Measurements from ENCODE around the gene PRDM16. TPM values are rescaled to one million over a fixed set of nuclear protein-coding genes. Genes with fewer than 3 reads are reported as not detected.

Gene PRDM16
- polyA plus RNA-seq, 1 of the 3 experiments (the other 2 are of a cell fraction): not detected

GRCh38 chr1:3158347-3158746 is 89.3 kb downstream of the PRDM16 start:
- Histone ChIP-seq H3K79me2 (ENCODE audit: insufficient read depth) (no peaks in the 10 kb centered on the region), H4K20me1 (ENCODE audit: insufficient read depth) (no peaks in the 10 kb centered on the region), H3K4me2 (no peak overlapping the region), H3K9ac (no peak overlapping the region), H3K4me3 (ENCODE audit: low read depth in 2 of 2, low read length in 1 of 2) (no peak overlapping the region), H3K27me3 (ENCODE audit: insufficient read depth) (no peaks in the 10 kb centered on the region), H3F3A (replicated peaks; ENCODE audit: insufficient read depth) (no peaks in the 10 kb centered on the region), H3K9me3 (no peaks in the 10 kb centered on the region), H3K9me2 (no peaks in the 10 kb centered on the region), H2AFZ (ENCODE audit: low read depth) (no peak overlapping the region), H3K4me1 (ENCODE audit: control insufficient read depth in 1 of 2, insufficient read depth in 2 of 2, low read depth in 1 of 2, low read length in 1 of 2) (peaks cover 0 to 3% of the 10 kb centered on the region in 2 experiments; a peak in 1 of 4 replicates), H3K36me3 (replicated peaks in 1 of 2; ENCODE audit: control insufficient read depth in 1 of 2, insufficient read depth in 2 of 2, low read length in 1 of 2) (no peaks in the 10 kb centered on the region), H3K27ac (ENCODE audit: low read depth in 2 of 2, low read length in 1 of 2) (no peak overlapping the region)
- DNase-seq: no peak
- TF ChIP-seq GABPA (IDR thresholded peaks at IDR 0.05; ENCODE audit: low read depth): no peak
- no peak for TF ChIP-seq FOSL2 (IDR thresholded peaks at IDR 0.05; ENCODE audit: borderline replicate concordance, low read depth)
- no peak for TF ChIP-seq RCOR1 (IDR thresholded peaks at IDR 0.05; ENCODE audit: low read length)
- TF ChIP-seq YY1 (IDR thresholded peaks at IDR 0.05; ENCODE audit: low read depth): no peak
- TF ChIP-seq, protein P1, sequence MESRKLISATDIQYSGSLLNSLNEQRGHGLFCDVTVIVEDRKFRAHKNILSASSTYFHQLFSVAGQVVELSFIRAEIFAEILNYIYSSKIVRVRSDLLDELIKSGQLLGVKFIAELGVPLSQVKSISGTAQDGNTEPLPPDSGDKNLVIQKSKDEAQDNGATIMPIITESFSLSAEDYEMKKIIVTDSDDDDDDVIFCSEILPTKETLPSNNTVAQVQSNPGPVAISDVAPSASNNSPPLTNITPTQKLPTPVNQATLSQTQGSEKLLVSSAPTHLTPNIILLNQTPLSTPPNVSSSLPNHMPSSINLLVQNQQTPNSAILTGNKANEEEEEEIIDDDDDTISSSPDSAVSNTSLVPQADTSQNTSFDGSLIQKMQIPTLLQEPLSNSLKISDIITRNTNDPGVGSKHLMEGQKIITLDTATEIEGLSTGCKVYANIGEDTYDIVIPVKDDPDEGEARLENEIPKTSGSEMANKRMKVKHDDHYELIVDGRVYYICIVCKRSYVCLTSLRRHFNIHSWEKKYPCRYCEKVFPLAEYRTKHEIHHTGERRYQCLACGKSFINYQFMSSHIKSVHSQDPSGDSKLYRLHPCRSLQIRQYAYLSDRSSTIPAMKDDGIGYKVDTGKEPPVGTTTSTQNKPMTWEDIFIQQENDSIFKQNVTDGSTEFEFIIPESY (IDR thresholded peaks at IDR 0.05; ENCODE audit: borderline replicate concordance, low read depth): no peak
- no peak for TF ChIP-seq REST (IDR thresholded peaks at IDR 0.05; ENCODE audit: low read depth, low read length)
- no peak for TF ChIP-seq SMC3 (IDR thresholded peaks at IDR 0.05; ENCODE audit: low read depth, low read length)
- TF ChIP-seq RAD21 (IDR thresholded peaks at IDR 0.05; ENCODE audit: low read length): no peak
- no peak for TF ChIP-seq RXRA (IDR thresholded peaks at IDR 0.05; ENCODE audit: borderline replicate concordance, low read depth)
- TF ChIP-seq CHD2 (IDR thresholded peaks at IDR 0.05; ENCODE audit: low read length, partially characterized antibody): no peak
- TF ChIP-seq EZH2phosphoT487 (IDR thresholded peaks at IDR 0.05; ENCODE audit: borderline replicate concordance, low read depth): no peak
- TF ChIP-seq RFX5 (IDR thresholded peaks at IDR 0.05; ENCODE audit: low read length): no peak
- TF ChIP-seq NRF1 (IDR thresholded peaks at IDR 0.05; ENCODE audit: low read depth, low read length): no peak
- no peak for TF ChIP-seq IRF3 (IDR thresholded peaks at IDR 0.05; ENCODE audit: low read depth, low read length)
- no peak for TF ChIP-seq POLR2AphosphoS5 (IDR thresholded peaks at IDR 0.05; ENCODE audit: low read depth, low read length)
- no peak for TF ChIP-seq MEF2A (IDR thresholded peaks at IDR 0.05; ENCODE audit: borderline replicate concordance, low read depth)
- no peak for TF ChIP-seq TCF12 (IDR thresholded peaks at IDR 0.05)
- ChIA-PET CTCF (no interaction called here), POLR2A (no interaction called here)
- 65% methylated on average over 4 of the region's 4 CpGs for WGBS (ENCODE audit: low lambda C conversion rate)

Data from SK-N-SH (cell line).